OCI-LY1 (cell line): Measurements from ENCODE around the gene TSC22D2.

Experiments
- H2AFZ ChIP-seq: fragments of 200-600 bp; sonication (generic), shearing (Covaris generic); 2 replicates; pipeline ENCODE4 v1.6.0; 2014; ENCODE audit warnings: antibody characterized with exemption, mild to moderate bottlenecking, low read length
- H3F3A ChIP-seq: fragments of 200-600 bp; sonication (generic), shearing (Covaris generic); 2 replicates; pipeline ENCODE4 v1.6.0; 2014; ENCODE audit warnings: mild to moderate bottlenecking, antibody characterized with exemption, low read length, moderate library complexity; ENCODE audit not compliant: insufficient read depth
- H3K27ac ChIP-seq: fragments of 200-600 bp; sonication (generic); 2 replicates; pipeline ENCODE4 v1.5.1; 2014; ENCODE audit warnings: low read length, mixed run types, mild to moderate bottlenecking, low read depth; ENCODE audit not compliant: poor library complexity, severe bottlenecking
- H3K27me3 ChIP-seq: fragments of 200-600 bp; sonication (generic); 2 replicates; pipeline ENCODE4 v1.6.0; 2014; ENCODE audit warnings: antibody characterized with exemption, mild to moderate bottlenecking, low read length, moderate library complexity; ENCODE audit not compliant: insufficient read depth
- H3K36me3 ChIP-seq: fragments of 200-600 bp; sonication (generic); 2 replicates; pipeline ENCODE4 v1.6.1; 2014; ENCODE audit warnings: mild to moderate bottlenecking, antibody characterized with exemption, low read length, moderate library complexity, mixed read lengths; ENCODE audit not compliant: insufficient read depth
- H3K4me1 ChIP-seq: fragments of 200-600 bp; sonication (generic); 2 replicates; pipeline ENCODE4 v1.5.1; 2014; ENCODE audit warnings: mild to moderate bottlenecking, low read length, moderate library complexity; ENCODE audit not compliant: insufficient read depth, severe bottlenecking
- H3K4me2 ChIP-seq: fragments of 200-600 bp; sonication (generic), shearing (Covaris generic); 2 replicates; pipeline ENCODE4 v1.6.1; 2014; ENCODE audit warnings: low read length
- H3K4me3 ChIP-seq: fragments of 200-600 bp; sonication (generic); 2 replicates; pipeline ENCODE4 v1.5.1; 2014; ENCODE audit warnings: low read length, low read depth, mild to moderate bottlenecking, mixed read lengths; ENCODE audit not compliant: poor library complexity, severe bottlenecking
- H3K79me2 ChIP-seq: fragments of 200-600 bp; shearing (Covaris generic); 2 replicates; pipeline ENCODE4 v1.6.1; 2016; ENCODE audit warnings: mixed run types, low read length, mixed read lengths; ENCODE audit not compliant: insufficient read depth
- H3K9ac ChIP-seq: fragments of 200-600 bp; sonication (generic), shearing (Covaris generic); 2 replicates; pipeline ENCODE4 v1.6.1; 2014; ENCODE audit warnings: mild to moderate bottlenecking, low read length, mixed read lengths
- H3K9me2 ChIP-seq: fragments of 200-600 bp; sonication (generic), shearing (Covaris generic); 2 replicates; pipeline ENCODE4 v1.6.1; 2014; ENCODE audit warnings: low read depth, mild to moderate bottlenecking, low read length, mixed read lengths
- H3K9me3 ChIP-seq: fragments of 200-600 bp; shearing (Covaris generic); 2 replicates; pipeline ENCODE4 v1.6.1; 2014; ENCODE audit warnings: low read length, mixed read lengths
- H4K20me1 ChIP-seq: fragments of 200-600 bp; sonication (generic), shearing (Covaris generic); 2 replicates; pipeline ENCODE4 v1.6.0; 2016; ENCODE audit warnings: mild to moderate bottlenecking, low read length; ENCODE audit not compliant: insufficient read depth
- EZH2 ChIP-seq: fragments of 200-600 bp; sonication (generic), shearing (Covaris generic); IDR thresholded peaks from 2 replicates; pipeline ENCODE4 v1.8.0; 2017; ENCODE audit warnings: borderline replicate concordance, mixed run types, mild to moderate bottlenecking, antibody characterized with exemption, low read length, moderate library complexity, mixed read lengths
- TF ChIP-seq, protein P1 (sequence below): fragments of 200-600 bp; sonication (generic), shearing (Covaris generic); IDR thresholded peaks from 2 replicates; pipeline ENCODE4 v1.5.1; 2017; ENCODE audit warnings: mild to moderate bottlenecking, antibody characterized with exemption, low read length, moderate library complexity, mixed read lengths

TSC22D2 gene

DNA sequence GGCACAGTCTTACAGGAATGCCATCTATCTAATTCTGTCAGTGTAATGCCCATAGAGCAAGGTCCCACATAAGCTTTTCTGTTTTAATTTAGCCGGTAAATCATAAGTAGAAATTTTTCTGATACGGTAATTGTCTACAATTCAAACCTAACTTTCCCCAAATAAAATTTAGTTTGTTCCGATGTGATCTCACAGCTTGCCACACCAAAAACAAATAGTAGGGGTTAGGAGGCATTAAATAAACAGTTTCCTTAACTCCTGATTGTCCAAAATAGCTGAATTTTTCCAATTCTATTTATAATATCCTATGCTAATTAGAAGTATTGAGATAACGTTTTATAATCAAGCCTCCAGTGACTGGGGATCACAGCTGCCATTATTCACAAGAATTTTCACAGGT lies 53.3 kb downstream of the TSC22D2 start:
- Histone ChIP-seq H3K9me3 (no peaks in the 10 kb centered on the region), H3K36me3 (peaks cover 20% of the 10 kb centered on the region), H4K20me1 (no peaks in the 10 kb centered on the region), H3F3A (no peaks in the 10 kb centered on the region), H3K79me2 (no peaks in the 10 kb centered on the region), H3K9ac (no peak overlapping the region), H3K9me2 (no peaks in the 10 kb centered on the region), H2AFZ (no peak overlapping the region), H3K4me3 (no peak overlapping the region), H3K27ac (no peak overlapping the region), H3K27me3 (no peaks in the 10 kb centered on the region), H3K4me2 (no peak overlapping the region), H3K4me1 (no peaks in the 10 kb centered on the region)
- TF ChIP-seq, protein P1, sequence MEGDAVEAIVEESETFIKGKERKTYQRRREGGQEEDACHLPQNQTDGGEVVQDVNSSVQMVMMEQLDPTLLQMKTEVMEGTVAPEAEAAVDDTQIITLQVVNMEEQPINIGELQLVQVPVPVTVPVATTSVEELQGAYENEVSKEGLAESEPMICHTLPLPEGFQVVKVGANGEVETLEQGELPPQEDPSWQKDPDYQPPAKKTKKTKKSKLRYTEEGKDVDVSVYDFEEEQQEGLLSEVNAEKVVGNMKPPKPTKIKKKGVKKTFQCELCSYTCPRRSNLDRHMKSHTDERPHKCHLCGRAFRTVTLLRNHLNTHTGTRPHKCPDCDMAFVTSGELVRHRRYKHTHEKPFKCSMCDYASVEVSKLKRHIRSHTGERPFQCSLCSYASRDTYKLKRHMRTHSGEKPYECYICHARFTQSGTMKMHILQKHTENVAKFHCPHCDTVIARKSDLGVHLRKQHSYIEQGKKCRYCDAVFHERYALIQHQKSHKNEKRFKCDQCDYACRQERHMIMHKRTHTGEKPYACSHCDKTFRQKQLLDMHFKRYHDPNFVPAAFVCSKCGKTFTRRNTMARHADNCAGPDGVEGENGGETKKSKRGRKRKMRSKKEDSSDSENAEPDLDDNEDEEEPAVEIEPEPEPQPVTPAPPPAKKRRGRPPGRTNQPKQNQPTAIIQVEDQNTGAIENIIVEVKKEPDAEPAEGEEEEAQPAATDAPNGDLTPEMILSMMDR: no peak
- no peak for TF ChIP-seq EZH2

DNA sequence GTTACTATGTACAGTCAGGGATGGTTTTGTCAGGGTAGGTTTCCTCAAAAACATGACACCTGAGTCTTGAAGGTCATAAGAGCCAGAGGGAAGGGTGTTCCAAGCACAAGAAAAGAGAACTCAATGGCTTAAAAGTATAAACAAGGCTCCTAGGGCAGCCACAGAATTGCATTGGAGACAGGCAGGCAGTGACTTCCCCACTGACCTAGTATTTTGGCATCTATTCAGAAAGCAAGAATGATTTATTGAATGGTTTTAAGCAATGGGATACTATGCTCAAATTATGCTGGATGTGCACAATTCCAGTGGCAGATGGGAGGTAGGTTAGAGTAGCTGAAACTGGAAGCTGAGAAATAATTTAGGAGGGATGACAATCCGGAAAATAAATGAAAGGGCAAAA lies 54.0 kb downstream of the TSC22D2 start:
- H3K9ac ChIP-seq: no peak overlapping the region
- H3K27ac ChIP-seq: no peak overlapping the region
- TF ChIP-seq, protein P1: no peak
- no peak for TF ChIP-seq EZH2
- H3K36me3 ChIP-seq: peaks cover 18% of the 10 kb centered on the region
- H2AFZ ChIP-seq: no peak overlapping the region
- H3K4me3 ChIP-seq: no peak overlapping the region
- no peaks in the 10 kb centered on the region for H3K4me1 ChIP-seq
- no peak overlapping the region for H3K4me2 ChIP-seq
- no peaks in the 10 kb centered on the region for H4K20me1 ChIP-seq
- no peaks in the 10 kb centered on the region for H3K9me2 ChIP-seq
- no peaks in the 10 kb centered on the region for H3K9me3 ChIP-seq
- H3K79me2 ChIP-seq: no peaks in the 10 kb centered on the region
- H3F3A ChIP-seq: no peaks in the 10 kb centered on the region
- no peaks in the 10 kb centered on the region for H3K27me3 ChIP-seq

DNA sequence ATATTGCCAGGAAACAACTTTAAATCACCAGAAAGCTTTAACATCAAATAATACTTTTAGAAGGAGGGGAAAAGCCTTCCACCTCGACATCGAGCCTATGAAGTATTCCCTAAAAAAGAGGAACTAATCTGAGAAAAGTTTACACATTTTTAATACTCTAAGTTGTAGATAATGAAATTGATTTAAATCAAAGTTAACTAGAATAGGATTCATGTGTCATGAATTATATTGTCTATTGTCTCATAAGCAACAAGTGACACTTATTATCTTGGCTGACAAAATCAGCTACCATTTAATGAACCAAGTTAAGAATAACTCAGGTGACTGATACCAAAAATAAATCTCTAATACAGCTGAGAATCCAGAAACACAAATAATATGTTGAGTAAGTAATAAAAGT lies 56.6 kb downstream of the TSC22D2 start:
- H3K4me3 ChIP-seq: no peak overlapping the region
- H3K4me1 ChIP-seq: no peaks in the 10 kb centered on the region
- H4K20me1 ChIP-seq: no peaks in the 10 kb centered on the region
- H3F3A ChIP-seq: no peaks in the 10 kb centered on the region
- no peaks in the 10 kb centered on the region for H3K9me2 ChIP-seq
- H3K27ac ChIP-seq: no peak overlapping the region
- TF ChIP-seq, protein P1: no peak
- TF ChIP-seq EZH2: no peak
- no peak overlapping the region for H3K4me2 ChIP-seq
- no peaks in the 10 kb centered on the region for H3K36me3 ChIP-seq
- H3K27me3 ChIP-seq: no peaks in the 10 kb centered on the region
- no peaks in the 10 kb centered on the region for H3K79me2 ChIP-seq
- no peak overlapping the region for H3K9ac ChIP-seq
- H3K9me3 ChIP-seq: no peaks in the 10 kb centered on the region
- no peak overlapping the region for H2AFZ ChIP-seq
